Stomach (tissue), 4 donors: ENCODE data around the gene SFMBT2.

Experiments
- CTCF ChIP-seq, 7 experiments: fragments of 450-650 bp in 4 of 7; fragments of 200-600 bp in 3 of 7; sonication (generic) in 3 of 7; IDR thresholded peaks; one replicate each; pipeline ENCODE4 v1.5.1; 2016 to 2019; ENCODE audit warnings: antibody characterized with exemption in 7 of 7, control low read depth in 2 of 7, mild to moderate bottlenecking in 1 of 7
- EP300 ChIP-seq: sonication (generic); formaldehyde crosslinking; IDR thresholded peaks from one replicate; pipeline ENCODE4 v1.6.1; 2017; ENCODE audit warnings: antibody characterized with exemption
- POLR2A ChIP-seq, 4 donors: fragments of 450-650 bp; IDR thresholded peaks; one replicate each; pipeline ENCODE4 v1.6.1; 2016; ENCODE audit warnings: antibody characterized with exemption in 4 of 4, control low read depth in 2 of 4, mild to moderate bottlenecking in 1 of 4, moderate library complexity in 1 of 4

DNA sequence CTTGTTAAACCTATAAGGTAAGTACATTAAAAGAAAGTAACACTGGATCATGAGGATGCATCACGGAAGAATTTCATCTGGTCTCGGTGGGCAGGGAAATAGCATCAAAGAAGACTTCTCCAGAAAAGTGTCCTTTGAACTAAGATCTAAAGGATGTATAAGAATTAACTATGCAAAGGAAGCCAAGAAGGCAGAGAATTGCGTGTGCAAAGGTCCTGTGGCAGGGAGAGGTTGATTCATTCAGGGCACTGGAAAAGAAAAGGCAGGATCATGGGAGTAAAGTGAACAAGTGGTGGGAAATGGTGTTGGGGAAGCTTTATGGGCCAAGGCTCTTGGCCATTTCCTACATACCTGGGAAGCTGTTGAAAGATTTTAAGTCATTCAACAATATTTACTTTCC lies 288.3 kb downstream of the SFMBT2 start:
- no peak for TF ChIP-seq CTCF (IDR thresholded peaks at IDR 0.05)
- no peak for TF ChIP-seq POLR2A (IDR thresholded peaks at IDR 0.05)
- no peak for TF ChIP-seq EP300
